Activated naive CD4-positive, alpha-beta T cell treated with anti-CD3 and anti-CD28 coated beads, Interleukin-2, amount 50 U/mL, for 16 hours (primary cell): ENCODE measurements around the gene DRAXIN.

Source experiments
- DNase-seq: peaks from one replicate; pipeline ENCODE4 v3.0.0-alpha.2; 2020

Gene DRAXIN

DNA sequence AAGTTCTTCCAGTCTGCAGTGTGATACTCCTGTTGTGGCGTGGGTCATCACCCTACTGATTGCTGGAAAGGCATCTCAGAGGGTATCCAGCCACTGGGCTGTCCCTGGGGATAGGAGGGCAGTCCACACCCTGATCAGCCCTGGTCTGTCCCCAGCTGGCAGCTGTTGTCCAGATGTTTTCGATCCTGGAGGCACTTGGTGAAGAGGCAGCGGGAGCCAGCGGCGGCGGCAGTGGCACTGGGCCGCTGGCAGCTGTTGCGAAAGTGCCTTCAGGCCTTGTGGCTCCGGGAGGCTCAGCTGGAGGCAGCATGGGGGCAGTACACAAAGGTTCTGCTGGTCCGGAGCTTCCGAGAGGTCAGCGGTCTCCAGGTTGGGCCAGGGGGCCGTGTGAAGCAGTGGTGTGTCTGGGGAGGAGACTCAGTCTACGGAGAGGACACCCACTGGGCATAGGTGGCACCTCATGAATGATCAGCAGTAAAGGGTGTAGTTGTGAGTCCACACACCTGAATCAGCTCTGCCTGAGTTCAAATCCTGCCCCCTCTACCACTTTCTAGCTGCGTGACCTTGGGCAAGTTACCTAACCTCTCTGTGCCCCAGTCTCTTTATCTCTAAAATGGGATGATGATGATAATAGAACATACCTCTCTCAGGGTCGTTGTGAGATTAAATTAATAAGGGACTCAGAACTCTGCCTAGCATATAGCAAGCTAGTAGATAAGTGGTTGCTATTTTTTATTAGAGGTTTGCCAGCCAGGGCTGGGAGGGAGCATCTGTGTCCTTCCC is 76.6 kb downstream of the DRAXIN start:
- DNase-seq: no peak

DNA sequence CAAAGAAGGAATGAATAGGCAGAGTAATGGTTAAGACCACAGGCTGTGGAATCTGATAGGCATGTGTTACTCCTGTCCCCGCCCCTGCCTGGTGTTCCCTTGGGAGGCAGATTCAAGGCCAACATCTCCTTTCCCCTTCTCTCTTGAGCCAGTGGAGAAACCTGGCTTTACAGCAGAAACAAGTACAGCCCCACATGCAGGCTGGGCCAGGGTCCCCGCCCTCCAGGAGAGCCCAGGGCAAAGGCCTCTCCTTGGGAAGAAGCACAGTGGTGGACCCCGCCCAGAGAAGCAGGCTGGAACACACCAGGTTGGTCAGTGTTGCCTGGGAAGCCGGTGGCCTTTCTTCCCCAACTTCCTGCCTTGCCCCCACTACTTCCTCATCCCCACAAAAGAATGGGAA is 77.3 kb downstream of the DRAXIN start:
- no peak for DNase-seq

DNA sequence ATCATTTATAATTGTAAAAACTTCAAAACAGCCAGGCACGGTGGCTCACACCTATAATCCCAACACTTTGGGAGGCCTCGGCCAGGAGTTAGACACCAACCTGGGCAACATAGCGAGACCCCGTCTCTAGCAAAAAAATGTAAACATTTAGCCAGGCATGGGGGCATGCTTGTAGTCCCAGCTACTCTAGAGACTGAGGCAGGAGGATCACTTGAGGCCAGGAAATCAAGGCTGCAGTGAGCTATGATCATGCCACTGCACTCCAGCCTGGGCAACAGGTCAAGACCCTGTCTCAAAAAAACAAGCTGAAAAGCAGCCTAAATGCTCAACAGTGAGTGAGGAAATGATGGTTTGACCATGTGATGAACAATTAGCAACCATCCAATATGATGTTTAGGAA is 77.8 kb downstream of the DRAXIN start:
- no peak for DNase-seq

DNA sequence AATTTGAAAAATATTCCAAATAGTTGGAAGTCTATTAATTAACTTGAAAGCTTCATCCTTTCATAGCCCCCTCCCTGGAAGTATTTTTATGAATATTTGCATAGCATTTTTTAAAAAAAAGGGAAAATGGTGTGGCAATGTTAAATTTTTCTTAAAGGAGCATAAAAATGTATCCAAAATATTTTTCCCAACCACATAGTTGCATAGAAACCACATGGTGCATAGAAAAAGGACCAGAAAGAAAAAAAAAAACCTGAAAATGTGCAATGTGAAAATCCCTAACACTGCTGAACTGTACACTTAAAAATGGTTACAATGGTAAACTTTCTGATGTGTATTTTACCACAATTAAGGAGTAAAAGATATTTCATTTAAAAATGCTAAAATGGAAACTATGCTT is 78.5 kb downstream of the DRAXIN start:
- no peak for DNase-seq

DNA sequence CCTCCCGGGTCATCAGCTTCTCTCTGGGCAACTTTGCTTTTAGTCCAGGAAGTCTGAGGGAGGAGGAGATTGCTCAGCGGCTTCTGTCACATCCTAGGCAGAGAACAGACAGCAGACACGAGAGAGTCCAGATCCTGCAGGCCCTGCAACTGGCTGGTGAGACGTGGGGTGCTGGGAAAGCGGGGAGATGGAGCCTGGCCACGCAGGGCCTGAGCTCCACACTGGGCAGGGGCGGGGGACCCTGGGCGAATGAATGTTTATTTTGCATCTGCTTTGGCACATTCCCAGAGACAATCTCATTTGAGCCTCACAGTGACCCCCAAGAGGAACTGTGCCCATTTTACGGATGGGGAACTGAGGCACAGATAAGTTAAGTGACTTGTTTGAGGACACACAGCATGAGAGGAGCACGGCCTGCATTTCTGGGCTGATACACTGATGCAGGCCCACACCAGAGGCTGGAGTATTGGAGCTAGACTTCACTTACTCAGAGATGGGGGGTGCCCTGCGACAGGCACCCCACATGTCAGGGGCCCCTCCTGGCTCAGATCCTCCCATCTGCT is 80.1 kb downstream of the DRAXIN start:
- no peak for DNase-seq

DNA sequence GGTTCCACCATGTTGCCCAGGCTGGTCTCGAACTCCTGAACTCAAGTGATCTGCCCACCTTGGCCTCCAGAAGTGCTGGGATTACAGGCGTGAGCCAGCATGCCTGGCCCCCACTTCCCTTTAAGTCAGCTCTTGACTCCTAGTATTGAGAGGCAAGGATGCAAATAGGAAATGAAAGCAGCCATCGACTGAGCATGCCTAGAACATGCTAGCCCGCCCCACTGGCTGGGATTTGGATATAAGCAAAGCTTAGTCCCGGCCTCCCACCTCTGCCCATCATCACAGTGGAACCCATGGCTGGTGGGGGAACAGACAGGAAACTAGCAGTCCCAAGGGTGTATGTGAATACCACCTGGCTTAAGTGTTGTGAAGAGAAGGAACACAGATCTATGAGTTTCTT is 80.9 kb downstream of the DRAXIN start:
- DNase-seq: no peak

DNA sequence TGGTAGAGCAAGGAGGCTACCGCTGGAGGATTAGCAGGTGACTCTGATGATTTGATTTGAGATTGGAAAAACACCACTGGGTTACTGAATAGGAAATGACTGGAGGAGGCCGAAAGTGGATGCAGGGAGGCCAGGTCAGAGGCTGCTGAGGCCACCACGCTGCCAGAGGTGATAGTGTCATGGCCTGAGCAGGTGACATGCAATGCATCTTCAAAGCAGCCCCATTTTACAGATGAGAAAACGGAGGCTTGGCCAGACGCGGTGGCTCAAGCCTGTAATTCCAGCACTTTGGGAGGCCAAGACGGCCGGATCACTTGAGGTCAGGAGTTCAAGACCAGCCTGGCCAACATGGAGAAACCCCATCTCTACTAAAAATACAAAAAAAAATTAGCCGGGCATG is 83.2 kb downstream of the DRAXIN start:
- no peak for DNase-seq
